H1 (cell line): ENCODE results near the gene UGGT2. TPM values are rescaled to one million over a fixed set of nuclear protein-coding genes. Genes with fewer than 3 reads are reported as not detected.

ENCODE experiments used
- CTCF ChIA-PET: fragments of 300-600 bp; sonication (Branson Sonifier 250); formaldehyde crosslinking; loops from one replicate; lab custom pipeline; 2021; ENCODE audit not compliant: partially characterized antibody; lab: Charles Lee
- POLR2A ChIA-PET: fragments of 300-600 bp; sonication (Branson Sonifier 250); formaldehyde crosslinking; loops from one replicate; lab custom pipeline; 2021; ENCODE audit warnings: inconsistent platforms; ENCODE audit not compliant: partially characterized antibody; lab: Charles Lee
- DNase-seq, 2 experiments: peaks; one replicate each; pipeline versions ENCODE4 v3.0.0 to v3.0.0-alpha.2; 2010 to 2022; ENCODE audit warnings: low spot score in 2 of 2, low read depth in 1 of 2, mixed read lengths in 1 of 2
- FAIRE-seq: peaks from 2 replicates; lab custom pipeline; 2011; peaks lifted over from hg19 to GRCh38; lab: Jason Lieb, UNC
- H2AFZ ChIP-seq: 2 replicates; pipeline ENCODE4 v1.8.1; 2012; ENCODE audit warnings: low read length, inconsistent platforms
- H2AK5ac ChIP-seq: 2 replicates; pipeline ENCODE4 v1.6.1; 2013; ENCODE audit warnings: low read depth, low read length
- H2BK120ac ChIP-seq: replicated peaks from 2 replicates; pipeline ENCODE3; 2013; ENCODE audit warnings: low read depth, low read length, inconsistent platforms
- H2BK12ac ChIP-seq: 2 replicates; pipeline ENCODE4 v1.6.1; 2013; ENCODE audit warnings: low read depth, low read length
- H2BK15ac ChIP-seq: 2 replicates; pipeline ENCODE4 v1.6.1; 2013; ENCODE audit warnings: low read length
- H2BK20ac ChIP-seq: 2 replicates; pipeline ENCODE4 v1.6.1; 2013; ENCODE audit warnings: low read length
- H2BK5ac ChIP-seq: 2 replicates; pipeline ENCODE4 v1.6.1; 2013; ENCODE audit warnings: low read depth, low read length
- H3K14ac ChIP-seq: 2 replicates; pipeline ENCODE4 v1.6.1; 2013; ENCODE audit warnings: inconsistent platforms; ENCODE audit not compliant: insufficient read length
- H3K18ac ChIP-seq: 2 replicates; pipeline ENCODE4 v1.6.1; 2013; ENCODE audit warnings: low read length; ENCODE audit errors: extremely low read depth
- H3K23ac ChIP-seq: 2 replicates; pipeline ENCODE4 v1.6.1; 2013; ENCODE audit warnings: inconsistent platforms; ENCODE audit not compliant: insufficient read length
- H3K23me2 ChIP-seq: 2 replicates; pipeline ENCODE4 v1.6.1; 2013; ENCODE audit warnings: low read depth, low read length
- H3K27ac ChIP-seq: 2 replicates; pipeline ENCODE4 v1.6.1; 2011; ENCODE audit warnings: low read depth, low read length, inconsistent platforms
- H3K27me3 ChIP-seq, 4 experiments: replicated peaks in 1 of 4; 1 replicate in 1 of 4; 2 replicates in 3 of 4; pipeline versions ENCODE4 v1.6.1 to v1.8.1; 2011 to 2013; ENCODE audit warnings: low read length in 3 of 4, mild to moderate bottlenecking in 3 of 4, inconsistent platforms in 2 of 4, mixed read lengths in 2 of 4, moderate library complexity in 1 of 4; ENCODE audit not compliant: control insufficient read depth in 3 of 4, insufficient read depth in 3 of 4; ENCODE audit errors: extremely low read depth in 1 of 4
- H3K36me3 ChIP-seq, 4 experiments: 2 replicates each; pipeline versions ENCODE4 v1.6.1 to v1.8.1; 2011 to 2013; ENCODE audit warnings: mild to moderate bottlenecking in 4 of 4, low read length in 3 of 4, moderate library complexity in 2 of 4, control low read depth in 1 of 4, inconsistent platforms in 1 of 4; ENCODE audit not compliant: insufficient read depth in 4 of 4, control insufficient read depth in 2 of 4
- H3K4ac ChIP-seq: replicated peaks from 2 replicates; pipeline ENCODE3; 2013; ENCODE audit warnings: low read length, low read depth, mixed read lengths, inconsistent platforms; ENCODE audit not compliant: insufficient read length
- H3K4me1 ChIP-seq, 4 experiments: replicated peaks in 1 of 4; 1 replicate in 1 of 4; 2 replicates in 3 of 4; pipeline versions ENCODE4 v1.6.1 to v1.8.1; 2011 to 2013; ENCODE audit warnings: low read length in 3 of 4, inconsistent platforms in 2 of 4, mixed read lengths in 1 of 4; ENCODE audit not compliant: insufficient read depth in 4 of 4, control insufficient read depth in 3 of 4
- H3K4me2 ChIP-seq, 2 experiments: 2 replicates each; pipeline versions ENCODE4 v1.6.1 to v1.8.1; 2011 to 2013; ENCODE audit warnings: low read depth in 2 of 2, low read length in 2 of 2, control low read depth in 1 of 2, inconsistent platforms in 1 of 2, mild to moderate bottlenecking in 1 of 2; ENCODE audit not compliant: insufficient read depth in 1 of 2
- H3K4me3 ChIP-seq, 4 experiments: fragments of 200-600, 300-600 bp in 1 of 4; sonication (generic), shearing (Covaris generic), sonication (Bioruptor Twin) in 1 of 4; 2 replicates each; pipeline versions ENCODE4 v1.5.1 to v1.8.1; 2011 to 2016; ENCODE audit warnings: low read length in 4 of 4, low read depth in 3 of 4, control low read depth in 2 of 4, inconsistent platforms in 2 of 4, mild to moderate bottlenecking in 2 of 4, mixed read lengths in 1 of 4, moderate library complexity in 1 of 4; ENCODE audit not compliant: insufficient read depth in 2 of 4; ENCODE audit errors: extremely low read depth in 1 of 4
- H3K56ac ChIP-seq: replicated peaks from 2 replicates; pipeline ENCODE3; 2013; ENCODE audit warnings: low read depth, mild to moderate bottlenecking, mixed read lengths, low read length, inconsistent platforms; ENCODE audit not compliant: insufficient read length
- H3K79me1 ChIP-seq: 2 replicates; pipeline ENCODE4 v1.6.1; 2013; ENCODE audit warnings: low read depth, low read length, control low read depth
- H3K79me2 ChIP-seq, 2 experiments: 2 replicates each; pipeline versions ENCODE4 v1.6.1 to v1.8.1; 2012 to 2013; ENCODE audit warnings: low read length in 2 of 2, mild to moderate bottlenecking in 2 of 2, inconsistent platforms in 1 of 2; ENCODE audit not compliant: insufficient read depth in 2 of 2, control insufficient read depth in 1 of 2
- H3K9ac ChIP-seq, 4 experiments: replicated peaks in 1 of 4; 1 replicate in 1 of 4; 2 replicates in 3 of 4; pipeline versions ENCODE4 v1.6.1 to v1.8.1; 2011 to 2013; ENCODE audit warnings: low read depth in 3 of 4, low read length in 3 of 4, control low read depth in 2 of 4, mild to moderate bottlenecking in 2 of 4, moderate library complexity in 2 of 4, inconsistent platforms in 1 of 4; ENCODE audit errors: extremely low read depth in 1 of 4
- H3K9me3 ChIP-seq, 2 experiments: 2 replicates each; pipeline versions ENCODE4 v1.6.1 to v1.8.1; 2012 to 2013; ENCODE audit warnings: mild to moderate bottlenecking in 2 of 2, moderate library complexity in 2 of 2, control low read depth in 1 of 2, inconsistent platforms in 1 of 2, low read depth in 1 of 2, low read length in 1 of 2, mixed read lengths in 1 of 2; ENCODE audit not compliant: insufficient read depth in 2 of 2
- H4K20me1 ChIP-seq, 2 experiments: replicated peaks in 1 of 2; 2 replicates each; pipeline versions ENCODE3 to v1.8.1; 2011 to 2013; ENCODE audit warnings: inconsistent platforms in 2 of 2, low read length in 2 of 2, mild to moderate bottlenecking in 1 of 2; ENCODE audit not compliant: insufficient read depth in 2 of 2, control insufficient read depth in 1 of 2
- H4K5ac ChIP-seq: 2 replicates; pipeline ENCODE4 v1.6.1; 2013; ENCODE audit warnings: low read length, low read depth, mixed read lengths, inconsistent platforms; ENCODE audit not compliant: insufficient read length
- H4K8ac ChIP-seq: 2 replicates; pipeline ENCODE4 v1.8.0; 2013; ENCODE audit warnings: mild to moderate bottlenecking, moderate library complexity, low read length, inconsistent platforms; ENCODE audit not compliant: insufficient read depth; ENCODE audit errors: extremely low read depth
- H4K91ac ChIP-seq: replicated peaks from 2 replicates; pipeline ENCODE3; 2013; ENCODE audit warnings: low read length, mixed read lengths, inconsistent platforms; ENCODE audit not compliant: insufficient read length
- RAD21 ChIP-seq, 2 experiments: IDR thresholded peaks in 1 of 2; conservative IDR thresholded peaks in 1 of 2; 2 replicates each; pipeline ENCODE4 v1.6.1; 2011; ENCODE audit warnings: low read depth in 2 of 2, low read length in 2 of 2, improper control_type of control experiment in 1 of 2, inconsistent platforms in 1 of 2, mild to moderate bottlenecking in 1 of 2, moderate library complexity in 1 of 2
- WGBS, 2 experiments: shearing (Covaris generic) in 1 of 2; methylation state at CpG; one replicate each; pipeline versions ENCODE4 v1.1.6 to v1.1.7; 2013 to 2015; ENCODE audit warnings: low lambda C conversion rate in 2 of 2, mixed read lengths in 2 of 2, inconsistent platforms in 1 of 2, low coverage in 1 of 2, missing lambda C conversion rate in 1 of 2; ENCODE audit not compliant: insufficient replicate concordance in 2 of 2, insufficient coverage in 1 of 2, insufficient read length in 1 of 2; ENCODE audit errors: extremely low coverage in 1 of 2, missing lambda C conversion rate in 1 of 2; 5-methylcytosine and 5-hydroxymethylcytosine counted together
- polyA plus RNA-seq, 7 experiments: library from polyadenylated mRNA; depleted of rRNA in 3 of 7; stranded (reverse) in 5 of 7; unstranded in 2 of 7; fragments of >200 nt in 5 of 7; fragments of 200-250 nt in 2 of 7; gene quantifications; 1 replicate in 5 of 7; 2 replicates in 1 of 7; 4 replicates in 1 of 7; pipeline versions ENCODE4 v1.2.1 to v1.2.3, GENCODE V29; 2011 to 2013; ENCODE audit warnings: missing spikeins in 2 of 7, mixed read lengths in 2 of 7
- total RNA-seq: library from RNA; stranded (reverse); fragmentation: NEBNext Ultra II Directional; extraction: Animal tissue kit (Norgen Biotek cat#: 25700); gene quantifications from 2 replicates; pipeline ENCODE4 v1.2.1, GENCODE V29; 2021

UGGT2 gene
- total and polyA plus RNA-seq, 2 of the 8 experiments (the other 6 are each of a cell fraction or from before 2014, with no cell fraction given): 5.9 to 25.1 TPM

- ChIA-PET POLR2A (interaction anchor here (1.7 kb wide), 1 partner anchor 9 kb away, joined by 6 read pairs; no protein-coding TSS in a partner anchor), CTCF (interaction anchor here (1.0 to 2.7 kb wide), 5 partner anchors 8 to 167 kb away, joined by 3 to 13 read pairs (median 5); no protein-coding TSS in a partner anchor)
Observed at GRCh38 chr13:95800436-95800835, 252.8 kb downstream of the UGGT2 start.

More at GRCh38 chr13:95800436-95800835, 252.8 kb downstream of the UGGT2 start:
- no peak overlapping the region for H2BK5ac ChIP-seq
- no peak overlapping the region for H4K8ac ChIP-seq
- no peaks in the 10 kb centered on the region for H4K20me1 ChIP-seq
- no peak overlapping the region for H3K4me2 ChIP-seq
- no peak overlapping the region for H2AFZ ChIP-seq
- no peak overlapping the region for H2BK120ac ChIP-seq
- H3K36me3 ChIP-seq: no peaks in the 10 kb centered on the region; a peak in 1 of 8 replicates
- H2AK5ac ChIP-seq: no peak overlapping the region
- no peak overlapping the region for H3K14ac ChIP-seq
- H3K27me3 ChIP-seq: no peaks in the 10 kb centered on the region
- no peak overlapping the region for H4K5ac ChIP-seq
- no peaks in the 10 kb centered on the region for H3K4me1 ChIP-seq
- H3K18ac ChIP-seq: no peak overlapping the region
- no peak overlapping the region for H2BK12ac ChIP-seq
- H4K91ac ChIP-seq: no peak overlapping the region
- H3K9me3 ChIP-seq: no peaks in the 10 kb centered on the region
- no peak for TF ChIP-seq RAD21 (IDR thresholded peaks at IDR 0.05 in 1 of 2, conservative IDR thresholded peaks at IDR 0.05 in 1 of 2; ENCODE audit: low read depth in 2 of 2, low read length in 2 of 2)
- H3K23me2 ChIP-seq: no peaks in the 10 kb centered on the region
- no peak overlapping the region for H2BK20ac ChIP-seq
- no peak overlapping the region for H3K23ac ChIP-seq
- no peak overlapping the region for H3K4me3 ChIP-seq
- DNase-seq (no peak), FAIRE-seq (no peak)
- no peak overlapping the region for H3K4ac ChIP-seq
- no peaks in the 10 kb centered on the region for H3K79me1 ChIP-seq
- no peaks in the 10 kb centered on the region for H3K79me2 ChIP-seq
- H3K27ac ChIP-seq: no peak overlapping the region
- 89% methylated on average over 1 of the region's 1 CpG; no CpG with 5 or more reads in 1 of the 2 experiments for WGBS, 2 experiments
- H3K56ac ChIP-seq: no peak overlapping the region
- H3K9ac ChIP-seq: no peak overlapping the region
- no peak overlapping the region for H2BK15ac ChIP-seq
